Measurements from ENCODE around the gene PTPRN2. TPM values are rescaled to one million over a fixed set of nuclear protein-coding genes. Genes with fewer than 3 reads are reported as not detected.

The PTPRN2 gene
- total and polyA plus RNA-seq, 2 experiments from 2014 or later: 0.28 TPM; not detected in 1

DNA sequence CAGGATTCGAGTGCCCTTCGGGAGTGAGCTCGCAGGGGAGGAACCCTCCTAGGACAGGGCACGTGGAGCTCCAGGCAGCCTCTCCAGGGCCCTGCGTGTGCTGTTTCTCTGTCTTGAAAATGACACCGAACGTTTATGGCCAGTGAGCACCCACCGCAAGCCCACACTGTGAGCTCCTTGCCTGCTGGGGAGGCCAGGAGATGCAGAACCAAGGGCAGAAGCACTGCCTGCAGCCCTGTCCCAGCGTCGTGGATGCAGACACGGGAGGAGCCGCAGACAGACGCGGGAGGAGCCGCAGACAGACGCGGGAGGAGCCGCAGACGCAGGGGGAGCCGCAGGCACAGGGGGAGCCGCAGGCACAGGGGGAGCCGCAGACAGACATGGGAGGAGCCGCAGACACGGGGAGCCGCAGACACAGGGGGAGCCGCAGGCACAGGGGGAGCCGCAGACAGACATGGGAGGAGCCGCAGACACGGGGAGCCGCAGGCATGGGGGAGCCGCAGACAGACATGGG, 314.4 kb downstream of the PTPRN2 start:
- no peaks in the 10 kb centered on the region for H3K36me3 ChIP-seq
- no peaks in the 10 kb centered on the region for H3K4me1 ChIP-seq (ENCODE audit: low read depth)
- no peak overlapping the region for H3K4me3 ChIP-seq
- no peak overlapping the region for H3K27ac ChIP-seq
- H3K9me3 ChIP-seq (ENCODE audit: low read depth): no peaks in the 10 kb centered on the region
- H3K27me3 ChIP-seq: no peaks in the 10 kb centered on the region
- TF ChIP-seq, protein P1, sequence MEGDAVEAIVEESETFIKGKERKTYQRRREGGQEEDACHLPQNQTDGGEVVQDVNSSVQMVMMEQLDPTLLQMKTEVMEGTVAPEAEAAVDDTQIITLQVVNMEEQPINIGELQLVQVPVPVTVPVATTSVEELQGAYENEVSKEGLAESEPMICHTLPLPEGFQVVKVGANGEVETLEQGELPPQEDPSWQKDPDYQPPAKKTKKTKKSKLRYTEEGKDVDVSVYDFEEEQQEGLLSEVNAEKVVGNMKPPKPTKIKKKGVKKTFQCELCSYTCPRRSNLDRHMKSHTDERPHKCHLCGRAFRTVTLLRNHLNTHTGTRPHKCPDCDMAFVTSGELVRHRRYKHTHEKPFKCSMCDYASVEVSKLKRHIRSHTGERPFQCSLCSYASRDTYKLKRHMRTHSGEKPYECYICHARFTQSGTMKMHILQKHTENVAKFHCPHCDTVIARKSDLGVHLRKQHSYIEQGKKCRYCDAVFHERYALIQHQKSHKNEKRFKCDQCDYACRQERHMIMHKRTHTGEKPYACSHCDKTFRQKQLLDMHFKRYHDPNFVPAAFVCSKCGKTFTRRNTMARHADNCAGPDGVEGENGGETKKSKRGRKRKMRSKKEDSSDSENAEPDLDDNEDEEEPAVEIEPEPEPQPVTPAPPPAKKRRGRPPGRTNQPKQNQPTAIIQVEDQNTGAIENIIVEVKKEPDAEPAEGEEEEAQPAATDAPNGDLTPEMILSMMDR (IDR thresholded peaks at IDR 0.05; ENCODE audit: low read depth, low read length): no peak
- no peak for DNase-seq (ENCODE audit: low read depth in 1 of 2, low spot score in 1 of 2)

DNA sequence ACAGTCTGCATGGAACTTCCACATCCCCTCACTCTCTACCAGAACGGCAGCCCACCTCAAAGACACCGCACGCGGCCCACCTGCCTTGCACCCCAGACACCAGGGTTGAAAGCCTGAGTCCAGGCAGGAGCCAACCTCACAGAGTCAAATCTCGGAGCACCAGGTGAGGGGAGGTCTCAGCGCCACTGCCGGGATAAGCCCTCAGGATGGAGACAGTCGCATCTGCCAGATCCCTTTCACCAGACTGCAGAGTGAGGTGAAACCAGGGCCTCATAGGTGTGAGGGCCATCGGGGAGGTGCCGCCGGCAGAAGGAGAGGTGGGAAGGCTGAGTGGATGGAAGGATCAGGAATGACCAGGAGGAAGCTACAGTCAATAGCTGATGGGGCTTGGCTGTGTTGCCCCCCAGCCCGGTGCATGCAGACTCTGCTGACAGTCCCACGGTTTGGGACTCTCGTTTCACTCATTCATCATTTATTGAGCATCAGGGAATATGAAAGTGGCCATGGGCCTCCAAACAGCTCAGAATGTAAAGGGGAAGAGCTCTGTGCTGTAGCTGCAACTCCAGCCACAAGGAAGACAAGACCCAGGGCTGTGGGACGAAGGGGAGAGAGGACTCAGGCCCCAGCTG, 315.0 kb downstream of the PTPRN2 start:
- no peak overlapping the region for H3K4me3 ChIP-seq
- no peak overlapping the region for H3K27ac ChIP-seq
- no peaks in the 10 kb centered on the region for H3K9me3 ChIP-seq (ENCODE audit: low read depth)
- TF ChIP-seq, protein P1 (IDR thresholded peaks at IDR 0.05; ENCODE audit: low read depth, low read length): no peak
- H3K27me3 ChIP-seq: no peaks in the 10 kb centered on the region
- H3K4me1 ChIP-seq (ENCODE audit: low read depth): no peaks in the 10 kb centered on the region
- no peak for DNase-seq (ENCODE audit: low read depth in 1 of 2, low spot score in 1 of 2)
- H3K36me3 ChIP-seq: no peaks in the 10 kb centered on the region

DNA sequence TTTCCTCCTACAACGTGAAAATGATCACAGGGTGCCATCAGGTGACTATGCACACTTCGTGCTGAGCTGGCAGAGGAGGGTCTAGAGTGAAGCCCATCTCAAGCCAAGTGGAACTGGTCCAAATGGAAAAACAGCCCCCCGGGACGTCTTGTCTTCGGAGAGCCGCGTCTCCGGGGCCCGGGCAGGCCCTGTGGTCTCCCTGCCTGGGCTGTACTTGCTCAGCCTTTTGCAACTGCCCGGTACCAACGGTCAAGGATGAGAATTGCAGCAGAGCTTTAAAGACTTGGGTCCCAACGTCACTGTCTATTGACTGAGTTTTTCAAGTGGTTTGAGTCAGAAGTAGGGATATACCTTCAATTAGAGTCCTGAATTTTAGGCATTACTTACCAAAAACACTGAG, 315.5 kb downstream of the PTPRN2 start:
- H3K27ac ChIP-seq: no peak overlapping the region
- DNase-seq (ENCODE audit: low read depth in 1 of 2, low spot score in 1 of 2): no peak
- H3K4me3 ChIP-seq: no peak overlapping the region
- H3K9me3 ChIP-seq (ENCODE audit: low read depth): no peaks in the 10 kb centered on the region
- no peaks in the 10 kb centered on the region for H3K27me3 ChIP-seq
- H3K36me3 ChIP-seq: no peaks in the 10 kb centered on the region
- no peaks in the 10 kb centered on the region for H3K4me1 ChIP-seq (ENCODE audit: low read depth)
- TF ChIP-seq, protein P1 (IDR thresholded peaks at IDR 0.05; ENCODE audit: low read depth, low read length): no peak

DNA sequence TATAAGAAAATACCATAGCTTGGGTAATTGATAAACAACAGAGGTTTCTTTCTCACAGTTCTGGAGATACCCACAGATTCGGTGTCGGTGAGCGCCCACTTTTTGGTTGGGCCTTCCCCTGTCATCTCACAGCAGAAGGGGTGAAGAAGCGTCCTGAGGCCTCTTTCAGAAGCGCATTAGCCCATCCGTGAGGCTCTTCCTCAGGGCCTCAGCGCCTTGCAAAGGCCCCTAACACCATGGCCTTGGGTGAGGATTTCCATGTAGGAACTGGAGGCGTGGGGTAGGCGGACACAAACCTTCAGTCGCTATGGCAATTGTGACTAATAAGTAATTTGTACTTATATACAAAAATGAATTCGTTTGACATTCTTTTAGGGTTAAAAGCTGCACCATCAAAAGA, 316.0 kb downstream of the PTPRN2 start:
- DNase-seq (ENCODE audit: low read depth in 1 of 2, low spot score in 1 of 2): no peak
- Histone ChIP-seq H3K4me1 (ENCODE audit: low read depth) (no peaks in the 10 kb centered on the region), H3K36me3 (no peaks in the 10 kb centered on the region), H3K27me3 (no peaks in the 10 kb centered on the region), H3K4me3 (no peak overlapping the region), H3K27ac (no peak overlapping the region), H3K9me3 (ENCODE audit: low read depth) (no peaks in the 10 kb centered on the region)
- TF ChIP-seq, protein P1 (IDR thresholded peaks at IDR 0.05; ENCODE audit: low read depth, low read length): no peak

DNA sequence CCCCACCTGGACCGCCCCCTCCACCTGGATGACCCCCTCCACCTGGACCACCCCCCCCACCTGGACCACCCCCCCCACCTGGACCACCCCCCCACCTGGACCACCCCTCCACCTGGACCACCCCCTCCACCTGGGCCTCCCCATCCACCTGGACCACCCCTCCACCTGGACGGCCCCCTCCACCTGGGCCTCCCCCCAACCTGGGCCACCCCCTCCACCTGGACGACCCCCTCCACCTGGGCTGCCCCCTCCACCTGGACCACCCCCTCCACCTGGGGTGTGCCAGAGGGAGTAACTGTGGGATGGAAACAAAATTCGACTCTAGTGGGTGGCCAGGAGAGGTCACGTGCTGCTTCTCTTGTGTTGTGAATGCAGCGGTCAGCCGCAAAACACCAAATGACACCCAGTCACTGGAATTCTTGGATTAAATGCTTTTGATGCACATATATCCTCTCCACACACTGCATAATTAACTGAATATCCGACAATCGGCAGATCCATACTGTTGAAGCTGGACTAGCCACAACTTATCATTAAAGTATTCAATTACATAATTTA, 316.7 kb downstream of the PTPRN2 start:
- no peak overlapping the region for H3K4me3 ChIP-seq
- H3K4me1 ChIP-seq (ENCODE audit: low read depth): no peaks in the 10 kb centered on the region
- no peaks in the 10 kb centered on the region for H3K36me3 ChIP-seq
- H3K9me3 ChIP-seq (ENCODE audit: low read depth): no peaks in the 10 kb centered on the region
- no peak overlapping the region for H3K27ac ChIP-seq
- TF ChIP-seq, protein P1 (IDR thresholded peaks at IDR 0.05; ENCODE audit: low read depth, low read length): no peak
- DNase-seq (ENCODE audit: low read depth in 1 of 2, low spot score in 1 of 2): no peak
- H3K27me3 ChIP-seq: no peaks in the 10 kb centered on the region

Data from cardiac muscle cell (in vitro differentiated cells and primary cell).